ENCODE data around the gene IER2.
A peak's percentile ranks its signal among the peaks of the same experiment; 100 is the strongest.
"Not testable (repeated sequence)": the region's sequence is repeated elsewhere in the genome, so short reads cannot be mapped to it uniquely, and the experiment has no call there.

IER2 gene

GRCh38 chr19:13162724-13163608 lies 12.8 kb downstream of the IER2 start:
- peak in 49 of 51 donors; percentile 9 to 96 (median 86) for DNase-seq

- peak in 42 of 51 donors; percentile 11 to 82 (median 54) for DNase-seq
These were observed 13.6 kb downstream of the IER2 start for GRCh38 chr19:13163609-13164342.

GRCh38 chr19:13164343-13165161 lies 14.3 kb downstream of the IER2 start:
- DNase-seq = peak in 28 of 51 donors; percentile 11 to 59 (median 35)

- no peak for DNase-seq
These were observed 15.2 kb downstream of the IER2 start for GRCh38 chr19:13165162-13165997.

GRCh38 chr19:13166151-13166550 lies 15.9 kb downstream of the IER2 start:
- DNase-seq = not testable (repeated sequence)

- no peak for DNase-seq
These were observed 19.6 kb downstream of the IER2 start for GRCh38 chr19:13169769-13170168.

- DNase-seq = no peak
These were observed 20.9 kb downstream of the IER2 start for GRCh38 chr19:13171146-13171545.

GRCh38 chr19:13172346-13173138 lies 22.3 kb downstream of the IER2 start:
- DNase-seq = peak in 20 of 51 donors; percentile 0 to 55 (median 16)

- DNase-seq = no peak
These were observed 23.0 kb downstream of the IER2 start for GRCh38 chr19:13173139-13173737.

- no peak for DNase-seq
These were observed 26.1 kb downstream of the IER2 start for GRCh38 chr19:13176345-13176744.

- DNase-seq = not testable (repeated sequence)
These were observed 27.4 kb downstream of the IER2 start for GRCh38 chr19:13177584-13177983.

GRCh38 chr19:13178291-13178690 lies 28.1 kb downstream of the IER2 start:
- DNase-seq = not testable (repeated sequence)

GRCh38 chr19:13181747-13182388 lies 31.7 kb downstream of the IER2 start:
- DNase-seq = peak in 35 of 51 donors; percentile 3 to 68 (median 39)

GRCh38 chr19:13184926-13185325 lies 34.7 kb downstream of the IER2 start:
- DNase-seq = not testable (repeated sequence)

- peak in 9 of 51 donors; percentile 7 to 26 (median 16) for DNase-seq
These were observed 35.8 kb downstream of the IER2 start for GRCh38 chr19:13185763-13186657.

GRCh38 chr19:13186688-13187087 lies 36.5 kb downstream of the IER2 start:
- DNase-seq = not testable (repeated sequence)

GRCh38 chr19:13187419-13187818 lies 37.2 kb downstream of the IER2 start:
- no peak for DNase-seq

GRCh38 chr19:13189600-13189999 lies 39.4 kb downstream of the IER2 start:
- no peak for DNase-seq

Measured in hypothalamus (tissue), 51 donors.